HepG2 (cell line): ENCODE measurements around the gene ASB16. TPM values are rescaled to one million over a fixed set of nuclear protein-coding genes. Genes with fewer than 3 reads are reported as not detected.
A peak's percentile ranks its signal among the peaks of the same experiment; 100 is the strongest.

ENCODE experiments used
- BRD4 ChIP-seq: sonication (generic); formaldehyde crosslinking; IDR thresholded peaks from 2 replicates; pipeline ENCODE4 v1.4.0; 2020; ENCODE audit warnings: missing genetic modification reagents
- EED ChIP-seq: sonication (generic); formaldehyde crosslinking; IDR thresholded peaks from 2 replicates; pipeline ENCODE4 v1.5.0; 2020; ENCODE audit warnings: mild to moderate bottlenecking, missing genetic modification reagents
- ELF4 ChIP-seq: sonication (generic); formaldehyde crosslinking; IDR thresholded peaks from 2 replicates; pipeline ENCODE4 v1.5.0; 2020; ENCODE audit warnings: missing genetic modification reagents, mild to moderate bottlenecking, moderate library complexity, borderline replicate concordance
- HMG20B ChIP-seq: conservative IDR thresholded peaks from 2 replicates; pipeline ENCODE4 v1.6.1; 2016; ENCODE audit warnings: missing genetic modification reagents, missing compliant biosample characterization
- JARID2 ChIP-seq: sonication (generic); formaldehyde crosslinking; IDR thresholded peaks from 2 replicates; pipeline ENCODE4 v1.8.1; 2023; ENCODE audit warnings: missing genetic modification reagents, inconsistent platforms; ENCODE audit not compliant: insufficient replicate concordance
- ZNF407 ChIP-seq: sonication (generic); formaldehyde crosslinking; IDR thresholded peaks from one replicate; pipeline ENCODE4 v1.5.1; 2020; ENCODE audit warnings: mild to moderate bottlenecking, missing genetic modification reagents; ENCODE audit errors: not compliant biosample characterization
- ZNF431 ChIP-seq: sonication (generic); formaldehyde crosslinking; IDR thresholded peaks from 2 replicates; pipeline ENCODE4 v1.9.0; 2022; ENCODE audit warnings: missing genetic modification reagents, low read depth, mild to moderate bottlenecking, borderline replicate concordance
- ZNF543 ChIP-seq: sonication (generic); formaldehyde crosslinking; IDR thresholded peaks from 2 replicates; pipeline ENCODE4 v1.4.0; 2020; ENCODE audit warnings: mild to moderate bottlenecking, missing genetic modification reagents
- polyA plus RNA-seq, 8 experiments: library from polyadenylated mRNA; depleted of rRNA in 3 of 8; stranded (reverse) in 7 of 8; unstranded in 1 of 8; fragments of >200 nt; fragmentation: Illumina TruSeq in 4 of 8; extraction: Trizol in 4 of 8; gene quantifications; 2 replicates each; pipeline versions ENCODE4 v1.2.1 to v1.2.3, GENCODE V29; 2011 to 2016; ENCODE audit warnings: low read depth in 4 of 8, missing spikeins in 1 of 8, mixed read lengths in 1 of 8; ENCODE audit not compliant: insufficient read depth in 1 of 8
- total RNA-seq, 5 experiments: library from RNA; depleted of rRNA; stranded (reverse); fragments of >200 nt; fragmentation: Illumina TruSeq; extraction: Trizol; gene quantifications; 2 replicates each; pipeline ENCODE4 v1.2.3, GENCODE V29; 2016; ENCODE audit warnings: low read depth in 1 of 5
- TF ChIP-seq, protein P1 (sequence below): sonication (generic); formaldehyde crosslinking; IDR thresholded peaks from 2 replicates; pipeline ENCODE4 v1.4.0; 2020; ENCODE audit warnings: mild to moderate bottlenecking, missing genetic modification reagents

Gene ASB16
- total and polyA plus RNA-seq, 2 of the 13 experiments (the other 11 are each of a cell fraction or from before 2014, with no cell fraction given): 0.07 TPM; not detected in 1

GRCh38 chr17:44187131-44187899 lies 16.8 kb downstream of the ASB16 start (continued):
- TF ChIP-seq ZNF543 (CRISPR knock-in tag): 0 out of 2 replicates have a peak, but pooled peaks have one; percentile 52
- no peak for TF ChIP-seq ZNF407 (CRISPR knock-in tag)
- TF ChIP-seq, protein P1, sequence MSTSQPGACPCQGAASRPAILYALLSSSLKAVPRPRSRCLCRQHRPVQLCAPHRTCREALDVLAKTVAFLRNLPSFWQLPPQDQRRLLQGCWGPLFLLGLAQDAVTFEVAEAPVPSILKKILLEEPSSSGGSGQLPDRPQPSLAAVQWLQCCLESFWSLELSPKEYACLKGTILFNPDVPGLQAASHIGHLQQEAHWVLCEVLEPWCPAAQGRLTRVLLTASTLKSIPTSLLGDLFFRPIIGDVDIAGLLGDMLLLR (CRISPR knock-in tag): 0 out of 2 replicates have a peak, but pooled peaks have one; percentile 17
- no peak for TF ChIP-seq ELF4
- TF ChIP-seq BRD4: 0 out of 2 replicates have a peak, but pooled peaks have one; percentile 36
- no peak for TF ChIP-seq HMG20B (CRISPR knock-in tag)
- no peak for TF ChIP-seq ZNF431
- no peak for TF ChIP-seq JARID2
- peak; percentile 26; the same call in 1 of the 2 replicates for TF ChIP-seq EED (CRISPR knock-in tag)
